PC-3 (cell line): ENCODE results near the gene TNS3.

ENCODE experiments used
- EZH2 ChIP-seq: fragments of 300-600 bp; sonication (generic); IDR thresholded peaks from one replicate; pipeline ENCODE4 v1.6.1; 2017; ENCODE audit warnings: antibody characterized with exemption, mild to moderate bottlenecking, low read length; ENCODE audit not compliant: unreplicated experiment
- EZH2phosphoT487 ChIP-seq: fragments of 300-600 bp; sonication (generic); IDR thresholded peaks from 2 replicates; pipeline ENCODE4 v1.6.1; 2018; ENCODE audit warnings: mild to moderate bottlenecking, antibody characterized with exemption, low read length, borderline replicate concordance
- TF ChIP-seq, protein P1 (sequence below): fragments of 300-600 bp; sonication (generic); conservative IDR thresholded peaks from 2 replicates; pipeline ENCODE4 v1.5.1; 2017; ENCODE audit warnings: antibody characterized with exemption, low read depth, mild to moderate bottlenecking, low read length

DNA sequence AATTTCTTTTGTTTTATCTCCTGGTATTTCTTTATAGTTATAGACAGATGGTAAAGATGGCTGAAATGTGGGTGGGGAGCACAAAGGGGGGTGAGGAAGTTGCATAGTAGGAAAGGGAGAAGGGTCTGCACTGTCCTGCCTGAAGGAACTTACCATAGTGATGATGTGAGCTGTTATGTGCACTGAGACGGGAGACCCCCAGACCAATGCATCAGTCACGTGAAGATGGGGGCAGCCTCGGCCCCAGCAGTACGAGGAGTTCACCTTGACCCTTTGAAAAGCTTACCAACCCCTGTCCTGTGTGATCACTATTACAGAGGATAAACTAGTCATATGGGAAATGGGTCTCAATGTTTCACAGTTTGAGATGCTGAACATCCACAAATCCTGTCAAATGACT is 316.3 kb downstream of the TNS3 start:
- TF ChIP-seq, protein P1, sequence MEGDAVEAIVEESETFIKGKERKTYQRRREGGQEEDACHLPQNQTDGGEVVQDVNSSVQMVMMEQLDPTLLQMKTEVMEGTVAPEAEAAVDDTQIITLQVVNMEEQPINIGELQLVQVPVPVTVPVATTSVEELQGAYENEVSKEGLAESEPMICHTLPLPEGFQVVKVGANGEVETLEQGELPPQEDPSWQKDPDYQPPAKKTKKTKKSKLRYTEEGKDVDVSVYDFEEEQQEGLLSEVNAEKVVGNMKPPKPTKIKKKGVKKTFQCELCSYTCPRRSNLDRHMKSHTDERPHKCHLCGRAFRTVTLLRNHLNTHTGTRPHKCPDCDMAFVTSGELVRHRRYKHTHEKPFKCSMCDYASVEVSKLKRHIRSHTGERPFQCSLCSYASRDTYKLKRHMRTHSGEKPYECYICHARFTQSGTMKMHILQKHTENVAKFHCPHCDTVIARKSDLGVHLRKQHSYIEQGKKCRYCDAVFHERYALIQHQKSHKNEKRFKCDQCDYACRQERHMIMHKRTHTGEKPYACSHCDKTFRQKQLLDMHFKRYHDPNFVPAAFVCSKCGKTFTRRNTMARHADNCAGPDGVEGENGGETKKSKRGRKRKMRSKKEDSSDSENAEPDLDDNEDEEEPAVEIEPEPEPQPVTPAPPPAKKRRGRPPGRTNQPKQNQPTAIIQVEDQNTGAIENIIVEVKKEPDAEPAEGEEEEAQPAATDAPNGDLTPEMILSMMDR, result no peak
- TF ChIP-seq EZH2 (no peak), EZH2phosphoT487 (no peak)
